Smooth muscle cell (in vitro differentiated cells): Measurements from ENCODE around the gene PDE4B. TPM values are rescaled to one million over a fixed set of nuclear protein-coding genes. Genes with fewer than 3 reads are reported as not detected.

Experiments
- DNase-seq: peaks from one replicate; lab custom pipeline; 2025; ENCODE audit not compliant: unreplicated experiment; lab: John Stamatoyannopoulos, UW
- H2AFZ ChIP-seq: fragments of 200-600 bp; sonication (generic); 2 replicates; pipeline ENCODE4 v1.6.0; 2016; ENCODE audit warnings: antibody characterized with exemption, low read depth, mild to moderate bottlenecking
- H3F3A ChIP-seq: fragments of 200-600 bp; sonication (generic); 2 replicates; pipeline ENCODE4 v1.6.0; 2017; ENCODE audit warnings: antibody characterized with exemption, low read depth
- H3K27ac ChIP-seq: fragments of 200-600 bp; sonication (generic); 2 replicates; pipeline ENCODE4 v1.5.1; 2016; ENCODE audit warnings: low read depth, mild to moderate bottlenecking
- H3K27me3 ChIP-seq: fragments of 200-600 bp; sonication (generic); 2 replicates; pipeline ENCODE4 v1.6.1; 2016; ENCODE audit warnings: low read depth, mild to moderate bottlenecking
- H3K36me3 ChIP-seq: fragments of 200-600 bp; sonication (generic); 2 replicates; pipeline ENCODE4 v1.5.1; 2016; ENCODE audit warnings: low read depth
- H3K4me1 ChIP-seq: fragments of 200-600 bp; sonication (generic); 2 replicates; pipeline ENCODE4 v1.5.1; 2016; ENCODE audit warnings: low read depth
- H3K4me2 ChIP-seq: fragments of 200-600 bp; sonication (generic); 2 replicates; pipeline ENCODE4 v1.6.0; 2016; ENCODE audit warnings: mild to moderate bottlenecking
- H3K4me3 ChIP-seq: fragments of 200-600 bp; sonication (generic); 2 replicates; pipeline ENCODE4 v1.5.1; 2016; ENCODE audit warnings: mild to moderate bottlenecking
- H3K79me2 ChIP-seq: fragments of 200-600 bp; sonication (generic); 2 replicates; pipeline ENCODE4 v1.6.0; 2016; ENCODE audit warnings: low read depth, mild to moderate bottlenecking
- H3K9ac ChIP-seq: fragments of 200-600 bp; sonication (generic); 2 replicates; pipeline ENCODE4 v1.6.0; 2016; ENCODE audit warnings: low read depth
- H3K9me3 ChIP-seq: fragments of 200-600 bp; sonication (generic); replicated peaks from 2 replicates; pipeline ENCODE4 v1.5.1; 2016; ENCODE audit warnings: low read depth
- H4K20me1 ChIP-seq: fragments of 200-600 bp; sonication (generic); 2 replicates; pipeline ENCODE4 v1.6.0; 2016; ENCODE audit warnings: low read depth
- CTCF ChIP-seq: fragments of 200-600 bp; sonication (generic); IDR thresholded peaks from 2 replicates; pipeline ENCODE4 v1.5.1; 2017; ENCODE audit warnings: borderline replicate concordance, mild to moderate bottlenecking, antibody characterized with exemption; ENCODE audit not compliant: insufficient read depth, poor library complexity, severe bottlenecking
- WGBS: methylation state at CpG from one replicate; pipeline ENCODE4 v1.1.7; 2016; ENCODE audit warnings: low lambda C conversion rate; 5-methylcytosine and 5-hydroxymethylcytosine counted together
- polyA plus RNA-seq: library from polyadenylated mRNA; unstranded; fragments of >200 nt; fragmentation: Nextera tagmentation; extraction: Ambion mirVana; gene quantifications from 2 replicates; pipeline ENCODE4 v1.2.1, GENCODE V29; 2016
- total RNA-seq: library from RNA; depleted of rRNA; stranded (reverse); fragments of >200 nt; gene quantifications from 2 replicates; pipeline ENCODE4 v1.2.3, GENCODE V29; 2014

Gene PDE4B
- total and polyA plus RNA-seq, 2 experiments from 2014 or later, result 18.5 to 24.8 TPM

GRCh38 chr1:66371233-66372005 lies 578.7 kb downstream of the PDE4B start:
- Histone ChIP-seq H3K27ac (peak overlapping the region; percentile 83), H3K4me2 (peak overlapping the region; percentile 62), H3K79me2 (no peaks in the 10 kb centered on the region), H3K9me3 (no peaks in the 10 kb centered on the region), H2AFZ (no peak overlapping the region), H3K4me1 (peaks cover 17% of the 10 kb centered on the region), H3K9ac (peak overlapping the region; percentile 30), H4K20me1 (no peaks in the 10 kb centered on the region), H3K4me3 (no peak overlapping the region), H3K27me3 (no peaks in the 10 kb centered on the region), H3F3A (peaks cover 23% of the 10 kb centered on the region), H3K36me3 (peaks cover 19% of the 10 kb centered on the region)
- no peak for DNase-seq
- TF ChIP-seq CTCF, result no peak
- WGBS, result 37% methylated on average over 7 of the region's 7 CpGs

- Histone ChIP-seq H3K27me3 (no peaks in the 10 kb centered on the region), H2AFZ (no peak overlapping the region), H4K20me1 (no peaks in the 10 kb centered on the region), H3K9ac (no peak overlapping the region), H3K4me2 (peak overlapping the region; percentile 4), H3K4me1 (peaks cover 17% of the 10 kb centered on the region), H3K4me3 (no peak overlapping the region), H3F3A (peaks cover 23% of the 10 kb centered on the region), H3K27ac (peak overlapping the region; percentile 83), H3K9me3 (no peaks in the 10 kb centered on the region), H3K36me3 (peaks cover 15% of the 10 kb centered on the region), H3K79me2 (no peaks in the 10 kb centered on the region)
- no peak for TF ChIP-seq CTCF
- DNase-seq, result no peak
- 93% methylated on average over 6 of the region's 6 CpGs for WGBS
Observed at GRCh38 chr1:66372522-66373101, 579.9 kb downstream of the PDE4B start.

- H3K9ac ChIP-seq, result no peak overlapping the region
- H3K27me3 ChIP-seq, result no peaks in the 10 kb centered on the region
- WGBS, result 94% methylated on average over 4 of the region's 4 CpGs
- DNase-seq, result no peak
- no peak overlapping the region for H3K4me3 ChIP-seq
- H3K4me2 ChIP-seq, result no peak overlapping the region
- H3K9me3 ChIP-seq, result no peaks in the 10 kb centered on the region
- H3F3A ChIP-seq, result peaks cover 23% of the 10 kb centered on the region
- H4K20me1 ChIP-seq, result no peaks in the 10 kb centered on the region
- H3K79me2 ChIP-seq, result no peaks in the 10 kb centered on the region
- peak overlapping the region; percentile 83 for H3K27ac ChIP-seq
- H3K36me3 ChIP-seq, result peaks cover 12% of the 10 kb centered on the region
- TF ChIP-seq CTCF, result no peak
- peaks cover 17% of the 10 kb centered on the region for H3K4me1 ChIP-seq
- no peak overlapping the region for H2AFZ ChIP-seq
Observed at GRCh38 chr1:66373157-66373591, 580.5 kb downstream of the PDE4B start.
